Mesenchymal stem cell (in vitro differentiated cells and primary cell): ENCODE measurements around the gene CLN6.

Source experiments
- DNase-seq: peaks from one replicate; pipeline ENCODE4 v3.0.0-alpha.2; 2013
- H2AFZ ChIP-seq: one replicate; pipeline ENCODE4 v1.6.1; 2013; ENCODE audit warnings: low read depth, mild to moderate bottlenecking, control low read depth, inconsistent platforms, low read length, moderate library complexity
- H2AK5ac ChIP-seq: 2 replicates; pipeline ENCODE4 v1.6.1; 2013; ENCODE audit warnings: low read length, moderate library complexity, mild to moderate bottlenecking, inconsistent platforms; ENCODE audit not compliant: severe bottlenecking
- H2BK120ac ChIP-seq: one replicate; pipeline ENCODE4 v1.6.1; 2013; ENCODE audit warnings: low read depth, mild to moderate bottlenecking, inconsistent platforms, low read length, moderate library complexity
- H2BK12ac ChIP-seq, 2 experiments: one replicate each; pipeline ENCODE4 v1.6.1; 2013; ENCODE audit warnings: inconsistent platforms in 2 of 2, low read length in 2 of 2, mild to moderate bottlenecking in 2 of 2, moderate library complexity in 2 of 2, control low read depth in 1 of 2
- H2BK15ac ChIP-seq: one replicate; pipeline ENCODE4 v1.6.1; 2013; ENCODE audit warnings: mild to moderate bottlenecking, low read depth, inconsistent platforms; ENCODE audit not compliant: poor library complexity, severe bottlenecking
- H2BK5ac ChIP-seq: 2 replicates; pipeline ENCODE4 v1.6.1; 2013; ENCODE audit warnings: low read depth, mild to moderate bottlenecking, low read length, control low read depth, inconsistent platforms; ENCODE audit not compliant: poor library complexity, severe bottlenecking
- H3K14ac ChIP-seq, 2 experiments: one replicate each; pipeline ENCODE4 v1.6.1; 2013; ENCODE audit warnings: inconsistent platforms in 2 of 2, low read length in 2 of 2, control low read depth in 1 of 2, mild to moderate bottlenecking in 1 of 2, moderate library complexity in 1 of 2
- H3K18ac ChIP-seq, 2 experiments: one replicate each; pipeline ENCODE4 v1.6.1; 2013; ENCODE audit warnings: inconsistent platforms in 2 of 2, low read length in 2 of 2, control low read depth in 1 of 2, low read depth in 1 of 2, mild to moderate bottlenecking in 1 of 2
- H3K23ac ChIP-seq, 2 experiments: one replicate each; pipeline ENCODE4 v1.6.1; 2013; ENCODE audit warnings: inconsistent platforms in 2 of 2, low read length in 2 of 2, mild to moderate bottlenecking in 2 of 2, moderate library complexity in 2 of 2, control low read depth in 1 of 2
- H3K27ac ChIP-seq: 2 replicates; pipeline ENCODE4 v1.5.1; 2013; ENCODE audit warnings: mild to moderate bottlenecking, moderate library complexity, low read length, control low read depth, inconsistent platforms; ENCODE audit not compliant: poor library complexity, severe bottlenecking
- H3K27me3 ChIP-seq, 2 experiments: 2 replicates each; pipeline versions ENCODE4 v1.6.1 to v1.7.0; 2013; ENCODE audit warnings: low read length in 2 of 2, mild to moderate bottlenecking in 2 of 2, moderate library complexity in 2 of 2, control low read depth in 1 of 2, inconsistent platforms in 1 of 2; ENCODE audit not compliant: control insufficient read depth in 1 of 2, insufficient read depth in 1 of 2
- H3K36me3 ChIP-seq, 2 experiments: 2 replicates each; pipeline versions ENCODE4 v1.6.1 to v1.7.0; 2013; ENCODE audit warnings: low read length in 2 of 2, control low read depth in 1 of 2, inconsistent platforms in 1 of 2, low read depth in 1 of 2, mild to moderate bottlenecking in 1 of 2; ENCODE audit not compliant: insufficient read depth in 2 of 2, control insufficient read depth in 1 of 2
- H3K4ac ChIP-seq, 2 experiments: one replicate each; pipeline ENCODE4 v1.6.1; 2013; ENCODE audit warnings: inconsistent platforms in 2 of 2, low read length in 2 of 2, mild to moderate bottlenecking in 2 of 2, moderate library complexity in 2 of 2, control low read depth in 1 of 2, low read depth in 1 of 2
- H3K4me1 ChIP-seq: 2 replicates; pipeline ENCODE4 v1.6.1; 2013; ENCODE audit warnings: low read depth, low read length, control low read depth; ENCODE audit not compliant: control insufficient read depth, insufficient read depth
- H3K4me2 ChIP-seq: 2 replicates; pipeline ENCODE4 v1.6.1; 2013; ENCODE audit warnings: low read length, mild to moderate bottlenecking, inconsistent platforms; ENCODE audit not compliant: poor library complexity, severe bottlenecking
- H3K4me3 ChIP-seq, 2 experiments: 2 replicates each; pipeline versions ENCODE4 v1.5.1 to v1.7.0; 2013; ENCODE audit warnings: low read length in 2 of 2, mild to moderate bottlenecking in 2 of 2, control low read depth in 1 of 2, low read depth in 1 of 2; ENCODE audit not compliant: insufficient read depth in 1 of 2
- H3K79me1 ChIP-seq: replicated peaks from 2 replicates; pipeline ENCODE4 v1.6.1; 2013; ENCODE audit warnings: mild to moderate bottlenecking, control low read depth, low read length, inconsistent platforms; ENCODE audit not compliant: poor library complexity, severe bottlenecking
- H3K9ac ChIP-seq: 2 replicates; pipeline ENCODE4 v1.7.0; 2013; ENCODE audit warnings: mild to moderate bottlenecking, low read length, moderate library complexity
- H3K9me3 ChIP-seq: 2 replicates; pipeline ENCODE4 v1.7.0; 2013; ENCODE audit warnings: mild to moderate bottlenecking, low read length; ENCODE audit not compliant: control insufficient read depth
- H4K8ac ChIP-seq: one replicate; pipeline ENCODE4 v1.6.1; 2013; ENCODE audit warnings: inconsistent platforms, mild to moderate bottlenecking, low read length, moderate library complexity
- H4K91ac ChIP-seq: one replicate; pipeline ENCODE4 v1.6.1; 2013; ENCODE audit warnings: mild to moderate bottlenecking, low read length, inconsistent platforms
- WGBS: methylation state at CpG from one replicate; pipeline ENCODE4 v1.1.7; 2013; ENCODE audit warnings: mixed read lengths; 5-methylcytosine and 5-hydroxymethylcytosine counted together

Gene CLN6

DNA sequence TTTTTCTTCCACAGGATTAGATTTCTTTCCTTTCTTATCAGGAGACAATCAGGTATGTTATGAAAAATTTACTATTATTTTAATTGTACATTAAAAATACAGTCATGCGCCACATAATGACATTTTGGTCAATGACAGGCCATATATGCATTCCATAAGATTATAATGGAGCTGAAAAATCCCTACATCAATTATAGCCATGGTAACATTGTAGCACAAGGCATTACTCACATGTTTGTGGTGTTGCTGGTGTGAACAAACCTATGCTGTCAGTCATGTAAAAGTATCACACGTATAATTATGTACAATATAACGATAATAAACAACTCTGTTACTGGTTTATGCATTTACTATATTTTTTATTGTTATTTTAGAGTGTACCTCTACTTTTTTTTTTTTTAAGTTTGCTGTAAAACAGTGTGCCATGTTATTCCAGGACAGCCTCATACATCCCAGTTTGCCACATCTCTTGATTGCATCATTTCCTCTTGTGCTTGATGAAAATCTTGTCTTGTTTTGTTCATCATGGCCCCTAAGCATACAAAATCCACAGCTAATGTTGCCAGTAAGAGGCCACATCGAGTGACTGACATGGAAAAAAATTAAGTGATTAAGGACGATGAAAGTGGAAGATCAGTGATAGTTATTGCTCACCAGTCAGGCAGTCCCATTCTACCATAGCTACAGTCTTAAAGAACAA lies 45.8 kb downstream of the CLN6 start:
- Histone ChIP-seq H3K9ac (no peak overlapping the region), H3K27me3 (no peaks in the 10 kb centered on the region), H2BK5ac (no peak overlapping the region), H3K4me1 (no peaks in the 10 kb centered on the region), H3K36me3 (peaks cover 15 to 75% of the 10 kb centered on the region in 2 experiments), H3K79me1 (peaks cover 3% of the 10 kb centered on the region), H3K14ac (no peak overlapping the region), H4K91ac (no peak overlapping the region), H2BK120ac (no peak overlapping the region), H2BK12ac (no peak overlapping the region), H3K23ac (no peak overlapping the region), H2AFZ (no peak overlapping the region), H3K4me3 (no peak overlapping the region), H2AK5ac (no peak overlapping the region), H3K4ac (no peak overlapping the region), H3K4me2 (no peak overlapping the region), H4K8ac (no peak overlapping the region), H3K27ac (no peak overlapping the region), H3K18ac (no peak overlapping the region), H2BK15ac (no peak overlapping the region), H3K9me3 (no peaks in the 10 kb centered on the region)
- DNase-seq: peak; percentile 66
- WGBS: 94% methylated on average over 2 of the region's 5 CpGs

DNA sequence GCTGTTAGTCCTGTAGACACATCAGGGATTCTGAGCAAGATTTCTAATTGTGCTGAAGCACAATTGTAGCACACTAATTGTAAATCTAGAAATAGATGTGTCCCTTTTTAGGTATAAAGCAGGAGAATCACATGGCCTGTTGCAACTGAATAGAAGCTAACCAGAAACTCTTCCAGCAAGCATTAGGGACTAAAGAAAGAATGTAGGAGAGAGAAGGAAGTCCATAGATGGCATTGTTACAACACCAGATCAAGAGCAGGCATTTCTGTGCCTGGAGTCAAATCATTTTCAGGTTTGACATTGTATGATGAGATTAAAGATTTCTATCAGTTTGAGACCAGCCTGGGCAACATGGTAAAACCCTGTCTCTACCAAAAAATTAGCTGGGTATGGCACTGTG lies 51.8 kb downstream of the CLN6 start:
- H2BK12ac ChIP-seq: no peak overlapping the region
- no peak overlapping the region for H2BK15ac ChIP-seq
- H2AK5ac ChIP-seq: no peak overlapping the region
- peak; percentile 47 for DNase-seq
- H3K79me1 ChIP-seq: peaks cover 4% of the 10 kb centered on the region
- no peak overlapping the region for H2AFZ ChIP-seq
- H3K23ac ChIP-seq: no peak overlapping the region
- no peaks in the 10 kb centered on the region for H3K9me3 ChIP-seq
- no peaks in the 10 kb centered on the region for H3K27me3 ChIP-seq
- H3K4me3 ChIP-seq: no peak overlapping the region
- no peak overlapping the region for H3K18ac ChIP-seq
- H3K4ac ChIP-seq: no peak overlapping the region
- no peak overlapping the region for H3K4me2 ChIP-seq
- H3K36me3 ChIP-seq: peaks cover 6 to 81% of the 10 kb centered on the region in 2 experiments
- no peak overlapping the region for H2BK120ac ChIP-seq
- no peak overlapping the region for H3K27ac ChIP-seq
- H3K9ac ChIP-seq: peak overlapping the region; percentile 6
- H4K8ac ChIP-seq: no peak overlapping the region
- no peak overlapping the region for H3K14ac ChIP-seq
- H2BK5ac ChIP-seq: no peak overlapping the region
- no peak overlapping the region for H4K91ac ChIP-seq
- H3K4me1 ChIP-seq: no peaks in the 10 kb centered on the region

DNA sequence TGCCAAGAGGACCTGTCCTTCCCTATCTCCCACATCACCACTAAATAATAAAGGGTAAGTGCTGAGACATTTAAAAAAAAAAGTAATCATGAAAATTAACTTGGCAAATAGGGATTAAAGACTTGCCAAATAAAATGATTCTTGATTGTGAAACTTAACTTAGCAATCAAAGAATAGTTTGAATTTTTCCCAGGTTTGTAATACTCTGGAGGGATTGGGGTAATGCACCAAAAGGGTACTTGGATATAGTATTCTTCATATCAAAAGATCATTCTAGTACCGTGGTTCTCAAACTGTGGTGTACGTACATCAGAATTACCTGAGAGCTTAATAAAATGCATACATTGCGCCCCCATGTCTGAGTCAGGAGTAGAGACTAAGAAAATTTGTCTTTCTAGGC lies 52.9 kb downstream of the CLN6 start:
- Histone ChIP-seq H2BK120ac (no peak overlapping the region), H3K9ac (no peak overlapping the region), H3K14ac (no peak overlapping the region), H3K36me3 (peaks cover 1 to 75% of the 10 kb centered on the region in 2 experiments), H3K4me1 (no peaks in the 10 kb centered on the region), H3K27ac (no peak overlapping the region), H3K4ac (no peak overlapping the region), H3K4me3 (peak overlapping the region in 1 of 2 experiments; percentile 5), H4K91ac (no peak overlapping the region), H3K9me3 (no peaks in the 10 kb centered on the region), H3K4me2 (no peak overlapping the region), H2AK5ac (no peak overlapping the region), H3K27me3 (no peaks in the 10 kb centered on the region), H3K23ac (no peak overlapping the region), H2AFZ (no peak overlapping the region), H2BK5ac (no peak overlapping the region), H3K18ac (no peak overlapping the region), H4K8ac (no peak overlapping the region), H2BK12ac (no peak overlapping the region), H2BK15ac (no peak overlapping the region), H3K79me1 (peaks cover 9% of the 10 kb centered on the region)
- DNase-seq: no peak
- 97% methylated on average over 3 of the region's 3 CpGs for WGBS

DNA sequence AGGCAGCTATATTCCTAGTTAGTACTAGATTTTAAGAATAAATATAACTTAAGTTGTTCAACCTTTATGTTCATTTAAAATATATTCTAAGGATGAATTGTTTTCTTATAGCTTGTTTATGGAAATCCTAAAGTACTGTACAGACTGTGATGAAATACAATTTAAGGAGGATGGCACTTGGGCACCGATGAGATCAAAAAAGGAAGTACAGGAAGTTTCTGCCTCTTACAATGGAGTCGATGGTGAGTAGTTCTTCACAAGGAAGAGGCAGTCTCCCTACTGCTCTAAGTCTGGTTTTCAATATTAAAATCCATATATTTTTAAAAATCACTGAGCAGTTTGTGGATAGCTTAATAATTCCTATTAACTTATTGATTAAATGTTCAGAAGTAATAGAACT lies 54.0 kb downstream of the CLN6 start:
- H2AFZ ChIP-seq: no peak overlapping the region
- no peak overlapping the region for H3K18ac ChIP-seq
- 100% methylated on average over 1 of the region's 2 CpGs for WGBS
- no peak for DNase-seq
- no peak overlapping the region for H4K91ac ChIP-seq
- no peak overlapping the region for H2AK5ac ChIP-seq
- H3K79me1 ChIP-seq: peaks cover 12% of the 10 kb centered on the region
- H3K23ac ChIP-seq: no peak overlapping the region
- no peak overlapping the region for H2BK12ac ChIP-seq
- H3K14ac ChIP-seq: no peak overlapping the region
- no peak overlapping the region for H2BK120ac ChIP-seq
- H2BK5ac ChIP-seq: no peak overlapping the region
- no peak overlapping the region for H3K4me2 ChIP-seq
- no peaks in the 10 kb centered on the region for H3K4me1 ChIP-seq
- no peaks in the 10 kb centered on the region for H3K27me3 ChIP-seq
- no peak overlapping the region for H4K8ac ChIP-seq
- peaks cover 0 to 69% of the 10 kb centered on the region in 2 experiments for H3K36me3 ChIP-seq
- H3K9ac ChIP-seq: no peak overlapping the region
- H3K4me3 ChIP-seq: no peak overlapping the region
- H2BK15ac ChIP-seq: no peak overlapping the region
- H3K27ac ChIP-seq: no peak overlapping the region
- H3K9me3 ChIP-seq: no peaks in the 10 kb centered on the region
- no peak overlapping the region for H3K4ac ChIP-seq
